ENCODE data around the gene PRSS56. TPM values are rescaled to one million over a fixed set of nuclear protein-coding genes. Genes with fewer than 3 reads are reported as not detected.

PRSS56 gene
- total RNA-seq, 2 donors from 2014 or later: not detected

DNA sequence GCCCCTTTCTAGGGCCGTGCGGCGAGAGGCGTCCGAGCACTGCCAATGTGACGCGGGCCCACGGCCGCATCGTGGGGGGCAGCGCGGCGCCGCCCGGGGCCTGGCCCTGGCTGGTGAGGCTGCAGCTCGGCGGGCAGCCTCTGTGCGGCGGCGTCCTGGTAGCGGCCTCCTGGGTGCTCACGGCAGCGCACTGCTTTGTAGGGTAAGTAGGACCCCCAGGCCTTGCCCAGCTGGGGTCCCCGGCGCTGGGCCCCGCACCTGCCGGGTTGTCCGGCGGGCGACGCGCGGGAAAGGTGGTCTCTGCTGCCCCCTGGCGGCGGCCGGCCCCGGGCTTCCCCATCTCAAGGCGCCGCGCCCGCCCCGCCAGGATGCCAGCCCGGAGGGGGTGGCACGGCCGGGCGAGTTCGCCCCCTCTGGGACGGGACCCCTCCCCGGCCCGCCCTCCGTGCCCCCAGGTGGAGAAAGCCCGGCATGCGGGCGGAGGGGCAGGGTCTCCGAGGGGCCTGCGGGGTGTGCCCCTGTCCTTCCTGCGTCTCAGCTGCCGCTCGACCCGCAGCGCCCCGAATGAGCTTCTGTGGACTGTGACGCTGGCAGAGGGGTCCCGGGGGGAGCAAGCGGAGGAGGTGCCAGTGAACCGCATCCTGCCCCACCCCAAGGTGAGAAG lies 1.9 kb downstream of the PRSS56 start:
- Histone ChIP-seq H3K27me3 (ENCODE audit: control insufficient read depth, insufficient read depth, low read length, poor library complexity, severe bottlenecking) (peaks cover 55% of the 10 kb centered on the region), H3K4me3 (ENCODE audit: low read length) (no peak overlapping the region), H3K9ac (ENCODE audit: extremely low read depth, low read length, poor library complexity, severe bottlenecking) (no peak overlapping the region), H3K36me3 (ENCODE audit: control insufficient read depth, insufficient read depth, low read length) (no peaks in the 10 kb centered on the region), H3K9me3 (ENCODE audit: control insufficient read depth, low read length) (no peaks in the 10 kb centered on the region), H3K27ac (ENCODE audit: low read depth, low read length) (no peak overlapping the region), H3K4me1 (ENCODE audit: control insufficient read depth, insufficient read depth, low read length) (no peaks in the 10 kb centered on the region)
- Mint-ChIP-seq H3K27me3 (ENCODE audit: insufficient read depth) (peaks cover 45% of the 10 kb centered on the region), H3K4me3 (no peak overlapping the region), H3K36me3 (ENCODE audit: low read depth) (no peaks in the 10 kb centered on the region), H3K9me3 (no peaks in the 10 kb centered on the region), H3K4me1 (no peaks in the 10 kb centered on the region), H3K27ac (no peak overlapping the region)
- peak; percentile 85 for DNase-seq
- TF ChIP-seq, protein P1, sequence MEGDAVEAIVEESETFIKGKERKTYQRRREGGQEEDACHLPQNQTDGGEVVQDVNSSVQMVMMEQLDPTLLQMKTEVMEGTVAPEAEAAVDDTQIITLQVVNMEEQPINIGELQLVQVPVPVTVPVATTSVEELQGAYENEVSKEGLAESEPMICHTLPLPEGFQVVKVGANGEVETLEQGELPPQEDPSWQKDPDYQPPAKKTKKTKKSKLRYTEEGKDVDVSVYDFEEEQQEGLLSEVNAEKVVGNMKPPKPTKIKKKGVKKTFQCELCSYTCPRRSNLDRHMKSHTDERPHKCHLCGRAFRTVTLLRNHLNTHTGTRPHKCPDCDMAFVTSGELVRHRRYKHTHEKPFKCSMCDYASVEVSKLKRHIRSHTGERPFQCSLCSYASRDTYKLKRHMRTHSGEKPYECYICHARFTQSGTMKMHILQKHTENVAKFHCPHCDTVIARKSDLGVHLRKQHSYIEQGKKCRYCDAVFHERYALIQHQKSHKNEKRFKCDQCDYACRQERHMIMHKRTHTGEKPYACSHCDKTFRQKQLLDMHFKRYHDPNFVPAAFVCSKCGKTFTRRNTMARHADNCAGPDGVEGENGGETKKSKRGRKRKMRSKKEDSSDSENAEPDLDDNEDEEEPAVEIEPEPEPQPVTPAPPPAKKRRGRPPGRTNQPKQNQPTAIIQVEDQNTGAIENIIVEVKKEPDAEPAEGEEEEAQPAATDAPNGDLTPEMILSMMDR (conservative IDR thresholded peaks at IDR 0.05): peak; percentile 98
- WGBS, 2 experiments (ENCODE audit: insufficient coverage in 1 of 2, insufficient read length in 1 of 2): 10 to 14% methylated on average over 37 to 66 of the region's 66 CpGs

DNA sequence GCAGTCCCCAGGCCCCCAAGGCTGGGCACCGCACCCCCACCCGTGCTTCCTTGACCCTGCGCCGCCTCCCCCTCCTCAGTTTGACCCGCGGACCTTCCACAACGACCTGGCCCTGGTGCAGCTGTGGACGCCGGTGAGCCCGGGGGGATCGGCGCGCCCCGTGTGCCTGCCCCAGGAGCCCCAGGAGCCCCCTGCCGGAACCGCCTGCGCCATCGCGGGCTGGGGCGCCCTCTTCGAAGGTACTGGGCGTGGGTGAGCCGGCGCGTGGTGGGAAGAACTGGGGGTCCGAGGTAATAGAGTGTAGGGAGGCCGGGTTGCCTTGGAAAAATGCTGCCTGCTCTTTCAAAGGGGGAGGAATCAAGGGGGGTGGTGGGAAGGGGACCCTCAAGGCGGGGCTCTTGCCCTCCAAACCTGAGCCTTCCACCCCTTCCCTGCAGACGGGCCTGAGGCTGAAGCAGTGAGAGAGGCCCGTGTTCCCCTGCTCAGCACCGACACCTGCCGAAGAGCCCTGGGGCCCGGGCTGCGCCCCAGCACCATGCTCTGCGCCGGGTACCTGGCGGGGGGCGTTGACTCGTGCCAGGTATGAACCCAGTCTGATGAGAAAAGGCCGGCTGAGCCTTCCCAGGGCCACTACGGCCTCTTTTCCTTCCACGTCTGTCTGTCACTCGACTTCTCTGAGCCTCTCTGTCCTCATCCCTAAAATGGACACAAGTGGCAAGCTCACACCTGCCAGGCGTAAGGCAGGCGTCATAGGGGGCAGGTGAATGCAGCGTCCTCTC lies 2.6 kb downstream of the PRSS56 start:
- 40 to 45% methylated on average over 15 to 46 of the region's 46 CpGs for WGBS, 2 experiments (ENCODE audit: insufficient coverage in 1 of 2, insufficient read length in 1 of 2)
- Mint-ChIP-seq H3K36me3 (ENCODE audit: low read depth) (no peaks in the 10 kb centered on the region), H3K4me3 (peak overlapping the region; percentile 35), H3K27me3 (ENCODE audit: insufficient read depth) (peaks cover 51% of the 10 kb centered on the region), H3K27ac (no peak overlapping the region), H3K4me1 (no peaks in the 10 kb centered on the region), H3K9me3 (no peaks in the 10 kb centered on the region)
- Histone ChIP-seq H3K36me3 (ENCODE audit: control insufficient read depth, insufficient read depth, low read length) (no peaks in the 10 kb centered on the region), H3K9me3 (ENCODE audit: control insufficient read depth, low read length) (no peaks in the 10 kb centered on the region), H3K27me3 (ENCODE audit: control insufficient read depth, insufficient read depth, low read length, poor library complexity, severe bottlenecking) (peaks cover 57% of the 10 kb centered on the region), H3K9ac (ENCODE audit: extremely low read depth, low read length, poor library complexity, severe bottlenecking) (no peak overlapping the region), H3K27ac (ENCODE audit: low read depth, low read length) (no peak overlapping the region), H3K4me1 (ENCODE audit: control insufficient read depth, insufficient read depth, low read length) (no peaks in the 10 kb centered on the region), H3K4me3 (ENCODE audit: low read length) (no peak overlapping the region)
- TF ChIP-seq, protein P1 (conservative IDR thresholded peaks at IDR 0.05): no peak
- peak; percentile 50 for DNase-seq

DNA sequence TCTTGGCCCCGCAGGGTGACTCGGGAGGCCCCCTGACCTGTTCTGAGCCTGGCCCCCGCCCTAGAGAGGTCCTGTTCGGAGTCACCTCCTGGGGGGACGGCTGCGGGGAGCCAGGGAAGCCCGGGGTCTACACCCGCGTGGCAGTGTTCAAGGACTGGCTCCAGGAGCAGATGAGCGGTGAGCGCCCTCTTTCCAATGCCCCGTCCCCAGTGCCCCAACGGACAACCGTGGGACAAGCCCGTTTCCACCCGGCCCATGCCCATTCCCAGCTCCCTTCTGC lies 3.2 kb downstream of the PRSS56 start:
- peak overlapping the region; percentile 35 for H3K4me3 Mint-ChIP-seq
- no peaks in the 10 kb centered on the region for H3K9me3 ChIP-seq (ENCODE audit: control insufficient read depth, low read length)
- H3K27ac ChIP-seq (ENCODE audit: low read depth, low read length): no peak overlapping the region
- 10 to 20% methylated on average over 2 to 16 of the region's 16 CpGs for WGBS, 2 experiments (ENCODE audit: insufficient coverage in 1 of 2, insufficient read length in 1 of 2)
- H3K36me3 Mint-ChIP-seq (ENCODE audit: low read depth): no peaks in the 10 kb centered on the region
- peaks cover 56% of the 10 kb centered on the region for H3K27me3 Mint-ChIP-seq (ENCODE audit: insufficient read depth)
- H3K27me3 ChIP-seq (ENCODE audit: control insufficient read depth, insufficient read depth, low read length, poor library complexity, severe bottlenecking): peaks cover 62% of the 10 kb centered on the region
- no peaks in the 10 kb centered on the region for H3K9me3 Mint-ChIP-seq
- no peak overlapping the region for H3K27ac Mint-ChIP-seq
- no peak overlapping the region for H3K9ac ChIP-seq (ENCODE audit: extremely low read depth, low read length, poor library complexity, severe bottlenecking)
- no peaks in the 10 kb centered on the region for H3K4me1 Mint-ChIP-seq
- no peaks in the 10 kb centered on the region for H3K4me1 ChIP-seq (ENCODE audit: control insufficient read depth, insufficient read depth, low read length)
- TF ChIP-seq, protein P1 (conservative IDR thresholded peaks at IDR 0.05): no peak
- H3K36me3 ChIP-seq (ENCODE audit: control insufficient read depth, insufficient read depth, low read length): no peaks in the 10 kb centered on the region
- peak overlapping the region; percentile 66 for H3K4me3 ChIP-seq (ENCODE audit: low read length)
- DNase-seq: peak; percentile 64
